NCI-H524 (cell line): ENCODE measurements around the gene RARRES2.
"Not testable (repeated sequence)": the region's sequence is repeated elsewhere in the genome, so short reads cannot be mapped to it uniquely, and the experiment has no call there.

Experiments
- DNase-seq, 2 experiments: peaks; one replicate each; lab custom pipeline; 2025; lab: John Stamatoyannopoulos, UW

RARRES2 gene

GRCh38 chr7:150317748-150318444 lies 23.5 kb downstream of the RARRES2 start:
- DNase-seq: no peak

GRCh38 chr7:150316987-150317386 lies 24.4 kb downstream of the RARRES2 start:
- not testable (repeated sequence) for DNase-seq

- DNase-seq: no peak
Observed at GRCh38 chr7:150314639-150315239, 26.7 kb downstream of the RARRES2 start.

GRCh38 chr7:150313870-150314269 lies 27.6 kb downstream of the RARRES2 start:
- DNase-seq: no peak

GRCh38 chr7:150313367-150313809 lies 28.0 kb downstream of the RARRES2 start:
- DNase-seq: no peak

- DNase-seq: not testable (repeated sequence)
Observed at GRCh38 chr7:150312649-150313366, 28.6 kb downstream of the RARRES2 start.

GRCh38 chr7:150311711-150312110 lies 29.7 kb downstream of the RARRES2 start:
- DNase-seq: no peak

GRCh38 chr7:150311146-150311545 lies 30.3 kb downstream of the RARRES2 start:
- no peak for DNase-seq

- DNase-seq: no peak
Observed at GRCh38 chr7:150308575-150308974, 32.9 kb downstream of the RARRES2 start.

- DNase-seq: no peak
Observed at GRCh38 chr7:150307904-150308303, 33.5 kb downstream of the RARRES2 start.

- DNase-seq: no peak
Observed at GRCh38 chr7:150307129-150307528, 34.3 kb downstream of the RARRES2 start.

GRCh38 chr7:150306377-150306776 lies 35.1 kb downstream of the RARRES2 start:
- DNase-seq: not testable (repeated sequence)

GRCh38 chr7:150305903-150306284 lies 35.5 kb downstream of the RARRES2 start:
- DNase-seq: not testable (repeated sequence)

- not testable (repeated sequence) for DNase-seq
Observed at GRCh38 chr7:150305259-150305902, 36.0 kb downstream of the RARRES2 start.

GRCh38 chr7:150304499-150305258 lies 36.8 kb downstream of the RARRES2 start:
- DNase-seq: not testable (repeated sequence)

- DNase-seq: not testable (repeated sequence)
Observed at GRCh38 chr7:150302908-150303310, 38.5 kb downstream of the RARRES2 start.

GRCh38 chr7:150297978-150298377 lies 43.5 kb downstream of the RARRES2 start:
- DNase-seq: not testable (repeated sequence)

- not testable (repeated sequence) for DNase-seq
Observed at GRCh38 chr7:150296802-150297201, 44.6 kb downstream of the RARRES2 start.

GRCh38 chr7:150295614-150296013 lies 45.8 kb downstream of the RARRES2 start:
- not testable (repeated sequence) for DNase-seq

GRCh38 chr7:150295027-150295426 lies 46.4 kb downstream of the RARRES2 start:
- DNase-seq: not testable (repeated sequence)

GRCh38 chr7:150290317-150290716 lies 51.1 kb downstream of the RARRES2 start:
- peak in 1 of 2 experiments; percentile 27 for DNase-seq

- not testable (repeated sequence) for DNase-seq
Observed at GRCh38 chr7:150288816-150289215, 52.6 kb downstream of the RARRES2 start.
